ENCODE measurements around the gene MT1M. TPM values are rescaled to one million over a fixed set of nuclear protein-coding genes. Genes with fewer than 3 reads are reported as not detected.
"Not testable (repeated sequence)": the region's sequence is repeated elsewhere in the genome, so short reads cannot be mapped to it uniquely, and the experiment has no call there.

The MT1M gene
- total and polyA plus RNA-seq, 4 donors, result 4.0 to 10.5 (median 5.4) TPM

- no peaks in the 10 kb centered on the region for H3K36me3 ChIP-seq (ENCODE audit: control insufficient read depth, insufficient read depth, low read length)
- no peak overlapping the region for H3K4me3 ChIP-seq (ENCODE audit: low read depth, low read length)
- DNase-seq (ENCODE audit: low read depth in 4 of 6, low spot score in 6 of 6), result no peak
- H3K27me3 ChIP-seq (ENCODE audit: control insufficient read depth, insufficient read depth, low read length), result peaks cover 71% of the 10 kb centered on the region
- H3K4me1 ChIP-seq (ENCODE audit: control insufficient read depth, insufficient read depth, low read length), result peaks cover 17% of the 10 kb centered on the region
- no peak overlapping the region for H3K27ac ChIP-seq (ENCODE audit: low read depth, low read length)
- no peaks in the 10 kb centered on the region for H3K9me3 ChIP-seq (ENCODE audit: control insufficient read depth, insufficient read depth, low read length)
- 12% methylated on average over 15 of the region's 19 CpGs for WGBS (ENCODE audit: insufficient coverage)
Observed at GRCh38 chr16:56669840-56670619, 37.6 kb downstream of the MT1M start.

DNA sequence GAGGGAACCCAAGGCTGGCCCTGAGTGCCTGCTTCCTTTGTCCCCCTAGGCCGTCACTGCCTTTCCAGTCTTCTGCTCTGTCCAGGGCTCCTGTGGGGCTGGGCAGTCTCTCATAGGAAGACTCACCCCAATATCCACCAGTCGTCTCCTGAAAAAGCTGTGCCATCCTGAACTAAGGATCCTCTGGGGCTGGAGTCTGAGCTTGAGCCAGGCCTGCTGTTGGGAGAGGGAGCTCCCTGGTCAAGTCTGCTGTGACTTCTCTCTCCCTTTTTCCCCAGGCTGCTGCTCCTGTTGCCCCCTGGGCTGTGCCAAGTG, 38.1 kb downstream of the MT1M start:
- H3K4me1 ChIP-seq (ENCODE audit: control insufficient read depth, insufficient read depth, low read length), result peaks cover 18% of the 10 kb centered on the region
- H3K27me3 ChIP-seq (ENCODE audit: control insufficient read depth, insufficient read depth, low read length), result peaks cover 71% of the 10 kb centered on the region
- H3K27ac ChIP-seq (ENCODE audit: low read depth, low read length), result no peak overlapping the region
- H3K36me3 ChIP-seq (ENCODE audit: control insufficient read depth, insufficient read depth, low read length), result no peaks in the 10 kb centered on the region
- 22% methylated on average over 1 of the region's 2 CpGs for WGBS (ENCODE audit: insufficient coverage)
- no peaks in the 10 kb centered on the region for H3K9me3 ChIP-seq (ENCODE audit: control insufficient read depth, insufficient read depth, low read length)
- no peak overlapping the region for H3K4me3 ChIP-seq (ENCODE audit: low read depth, low read length)
- no peak for DNase-seq (ENCODE audit: low read depth in 4 of 6, low spot score in 6 of 6)

GRCh38 chr16:56671691-56672090, 39.2 kb downstream of the MT1M start:
- H3K27ac ChIP-seq (ENCODE audit: low read depth, low read length); H3K36me3 ChIP-seq (ENCODE audit: control insufficient read depth, insufficient read depth, low read length); H3K4me3 ChIP-seq (ENCODE audit: low read depth, low read length); H3K9me3 ChIP-seq (ENCODE audit: control insufficient read depth, insufficient read depth, low read length): not testable (repeated sequence)
- H3K4me1 ChIP-seq (ENCODE audit: control insufficient read depth, insufficient read depth, low read length), result peaks cover 26% of the 10 kb centered on the region
- 83% methylated on average over 1 of the region's 2 CpGs for WGBS (ENCODE audit: insufficient coverage)
- peak in 1 of 6 donors; percentile 31 for DNase-seq (ENCODE audit: low read depth in 4 of 6, low spot score in 6 of 6)
- peaks cover 79% of the 10 kb centered on the region for H3K27me3 ChIP-seq (ENCODE audit: control insufficient read depth, insufficient read depth, low read length)

DNA sequence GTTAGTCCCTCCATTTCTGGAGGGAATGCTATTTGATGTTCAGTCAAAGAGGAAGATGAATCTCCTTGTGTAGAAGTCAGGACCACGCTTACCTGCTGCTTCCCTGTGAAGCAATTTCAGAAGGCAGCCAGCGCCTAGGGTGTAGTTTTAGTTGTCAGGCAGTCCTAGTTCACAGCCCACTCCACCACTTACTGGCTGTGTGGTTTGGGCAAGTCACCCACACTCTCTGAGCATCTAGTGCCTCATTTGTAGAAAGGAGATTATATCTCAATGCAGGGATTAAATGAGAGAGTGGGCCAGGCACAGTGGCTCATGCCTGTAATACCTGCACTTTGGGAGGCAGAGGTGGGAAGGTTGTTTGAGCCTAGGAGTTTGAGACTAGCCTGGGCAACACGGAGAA, 39.7 kb downstream of the MT1M start:
- not testable (repeated sequence) for H3K27ac ChIP-seq (ENCODE audit: low read depth, low read length); H3K36me3 ChIP-seq (ENCODE audit: control insufficient read depth, insufficient read depth, low read length); H3K4me3 ChIP-seq (ENCODE audit: low read depth, low read length); H3K9me3 ChIP-seq (ENCODE audit: control insufficient read depth, insufficient read depth, low read length); DNase-seq (ENCODE audit: low read depth in 4 of 6, low spot score in 6 of 6)
- WGBS (ENCODE audit: insufficient coverage), result 54% methylated on average over 2 of the region's 3 CpGs
- Histone ChIP-seq H3K4me1 (ENCODE audit: control insufficient read depth, insufficient read depth, low read length) (peaks cover 26% of the 10 kb centered on the region), H3K27me3 (ENCODE audit: control insufficient read depth, insufficient read depth, low read length) (peaks cover 78% of the 10 kb centered on the region)

- peaks cover 21% of the 10 kb centered on the region for H3K4me1 ChIP-seq (ENCODE audit: control insufficient read depth, insufficient read depth, low read length)
- H3K27me3 ChIP-seq (ENCODE audit: control insufficient read depth, insufficient read depth, low read length), result peaks cover 75% of the 10 kb centered on the region
- no peak overlapping the region for H3K4me3 ChIP-seq (ENCODE audit: low read depth, low read length)
- no peak for DNase-seq (ENCODE audit: low read depth in 4 of 6, low spot score in 6 of 6)
- no peak overlapping the region for H3K27ac ChIP-seq (ENCODE audit: low read depth, low read length)
- no peaks in the 10 kb centered on the region for H3K36me3 ChIP-seq (ENCODE audit: control insufficient read depth, insufficient read depth, low read length)
- 100% methylated on average over 5 of the region's 11 CpGs for WGBS (ENCODE audit: insufficient coverage)
- no peaks in the 10 kb centered on the region for H3K9me3 ChIP-seq (ENCODE audit: control insufficient read depth, insufficient read depth, low read length)
Observed at GRCh38 chr16:56672761-56673536, 40.5 kb downstream of the MT1M start.

- Histone ChIP-seq H3K4me3 (ENCODE audit: low read depth, low read length) (no peak overlapping the region), H3K36me3 (ENCODE audit: control insufficient read depth, insufficient read depth, low read length) (no peaks in the 10 kb centered on the region), H3K27me3 (ENCODE audit: control insufficient read depth, insufficient read depth, low read length) (peaks cover 65% of the 10 kb centered on the region), H3K27ac (ENCODE audit: low read depth, low read length) (no peak overlapping the region), H3K9me3 (ENCODE audit: control insufficient read depth, insufficient read depth, low read length) (no peaks in the 10 kb centered on the region), H3K4me1 (ENCODE audit: control insufficient read depth, insufficient read depth, low read length) (peaks cover 16% of the 10 kb centered on the region)
- 51% methylated on average over 12 of the region's 12 CpGs for WGBS (ENCODE audit: insufficient coverage)
- peak in 2 of 6 donors; percentile 23 to 58 for DNase-seq (ENCODE audit: low read depth in 4 of 6, low spot score in 6 of 6)
Observed at GRCh38 chr16:56673921-56674320, 41.5 kb downstream of the MT1M start.

GRCh38 chr16:56674570-56674969, 42.1 kb downstream of the MT1M start:
- H3K36me3 ChIP-seq (ENCODE audit: control insufficient read depth, insufficient read depth, low read length); H3K9me3 ChIP-seq (ENCODE audit: control insufficient read depth, insufficient read depth, low read length); H3K4me3 ChIP-seq (ENCODE audit: low read depth, low read length); H3K27ac ChIP-seq (ENCODE audit: low read depth, low read length); DNase-seq (ENCODE audit: low read depth in 4 of 6, low spot score in 6 of 6): not testable (repeated sequence)
- H3K4me1 ChIP-seq (ENCODE audit: control insufficient read depth, insufficient read depth, low read length), result peaks cover 11% of the 10 kb centered on the region
- WGBS (ENCODE audit: insufficient coverage), result 66% methylated on average over 5 of the region's 6 CpGs
- H3K27me3 ChIP-seq (ENCODE audit: control insufficient read depth, insufficient read depth, low read length), result peaks cover 59% of the 10 kb centered on the region

DNA sequence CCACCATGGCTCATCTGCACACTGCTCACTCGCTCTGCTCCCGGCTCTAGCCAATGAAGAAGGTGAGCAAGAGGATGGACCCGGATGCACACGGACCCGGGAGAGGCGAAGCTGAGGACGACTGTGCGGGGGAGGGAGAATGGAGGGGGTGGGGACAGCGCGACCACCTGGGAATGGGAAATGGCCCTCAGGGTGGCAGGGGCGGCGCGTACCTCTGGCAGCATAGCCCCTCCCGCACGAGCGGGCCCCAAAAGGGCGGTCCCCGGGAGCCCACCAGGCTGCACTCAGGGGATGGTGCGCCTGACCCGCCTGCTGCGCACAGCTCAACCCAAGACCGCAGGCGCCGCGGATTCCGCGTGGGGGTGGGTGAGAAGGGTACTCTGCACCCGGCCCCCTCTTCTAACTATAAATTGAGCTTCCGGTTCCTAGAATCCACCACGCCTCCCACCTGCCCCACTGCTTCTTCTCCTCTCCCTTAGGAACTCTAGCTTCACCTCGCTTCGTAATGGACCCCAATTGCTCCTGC, 43.3 kb downstream of the MT1M start:
- peaks cover 47% of the 10 kb centered on the region for H3K27me3 ChIP-seq (ENCODE audit: control insufficient read depth, insufficient read depth, low read length)
- no peaks in the 10 kb centered on the region for H3K9me3 ChIP-seq (ENCODE audit: control insufficient read depth, insufficient read depth, low read length)
- 5% methylated on average over 21 of the region's 32 CpGs for WGBS (ENCODE audit: insufficient coverage)
- H3K4me1 ChIP-seq (ENCODE audit: control insufficient read depth, insufficient read depth, low read length), result peaks cover 9% of the 10 kb centered on the region
- H3K4me3 ChIP-seq (ENCODE audit: low read depth, low read length), result no peak overlapping the region
- peak in 1 of 6 donors; percentile 25 for DNase-seq (ENCODE audit: low read depth in 4 of 6, low spot score in 6 of 6)
- H3K27ac ChIP-seq (ENCODE audit: low read depth, low read length), result no peak overlapping the region
- no peaks in the 10 kb centered on the region for H3K36me3 ChIP-seq (ENCODE audit: control insufficient read depth, insufficient read depth, low read length)

GRCh38 chr16:56677474-56677873, 45.0 kb downstream of the MT1M start:
- H3K27me3 ChIP-seq (ENCODE audit: control insufficient read depth, insufficient read depth, low read length), result peaks cover 33% of the 10 kb centered on the region
- no peaks in the 10 kb centered on the region for H3K9me3 ChIP-seq (ENCODE audit: control insufficient read depth, insufficient read depth, low read length)
- H3K27ac ChIP-seq (ENCODE audit: low read depth, low read length), result no peak overlapping the region
- no peak for DNase-seq (ENCODE audit: low read depth in 4 of 6, low spot score in 6 of 6)
- no peak overlapping the region for H3K4me3 ChIP-seq (ENCODE audit: low read depth, low read length)
- WGBS (ENCODE audit: insufficient coverage), result no CpG with 5 or more reads among the region's 3 CpGs
- H3K36me3 ChIP-seq (ENCODE audit: control insufficient read depth, insufficient read depth, low read length), result no peaks in the 10 kb centered on the region
- peaks cover 17% of the 10 kb centered on the region for H3K4me1 ChIP-seq (ENCODE audit: control insufficient read depth, insufficient read depth, low read length)
